IMR-90 (cell line): Measurements from ENCODE around the gene GIT1. TPM values are rescaled to one million over a fixed set of nuclear protein-coding genes. Genes with fewer than 3 reads are reported as not detected.

ENCODE experiments used
- ATAC-seq: fragments of 200-7000 bp; cut with Tn5 transposase; 2 replicates; pipeline ENCODE4 v1.9.1; 2020; ENCODE audit warnings: low read depth, mild to moderate bottlenecking, moderate library complexity
- BruUV-seq: library from RNA; stranded (reverse); fragments of 400-500 nt; replicated peaks from 2 replicates; lab custom pipeline; 2021; lab: Mats Ljungman, UMichigan
- CTCF ChIA-PET: fragments of 300-600 bp; formaldehyde crosslinking; extraction: SDS; loops from one replicate; lab custom pipeline; 2021; ENCODE audit warnings: antibody characterized with exemption; lab: Yijun Ruan, JAX
- POLR2A ChIA-PET: fragments of 300-600 bp; sonication (Branson Sonifier 250); formaldehyde crosslinking; loops from one replicate; lab custom pipeline; 2022; ENCODE audit warnings: antibody characterized with exemption; ENCODE audit not compliant: unreplicated experiment; lab: Charles Lee
- DNase-seq: peaks from one replicate; pipeline ENCODE4 v3.0.0; 2013
- H2AFZ ChIP-seq: replicated peaks from 2 replicates; pipeline ENCODE3; 2013; ENCODE audit warnings: low read length, mild to moderate bottlenecking; ENCODE audit not compliant: poor library complexity
- H2AK5ac ChIP-seq: 2 replicates; pipeline ENCODE4 v1.6.1; 2013; ENCODE audit warnings: low read depth, low read length, inconsistent platforms
- H2AK9ac ChIP-seq: replicated peaks from 2 replicates; pipeline ENCODE3; 2013; ENCODE audit warnings: mild to moderate bottlenecking, low read depth, low read length, moderate library complexity; ENCODE audit not compliant: poor library complexity
- H2BK120ac ChIP-seq: 2 replicates; pipeline ENCODE4 v1.6.1; 2013; ENCODE audit warnings: low read depth, low read length, inconsistent platforms
- H2BK15ac ChIP-seq: 3 replicates; pipeline ENCODE4 v1.6.1; 2013; ENCODE audit warnings: low read depth, low read length, inconsistent platforms
- H2BK20ac ChIP-seq: 2 replicates; pipeline ENCODE4 v1.6.1; 2013; ENCODE audit warnings: low read depth, mild to moderate bottlenecking, inconsistent platforms, low read length, moderate library complexity
- H2BK5ac ChIP-seq: 2 replicates; pipeline ENCODE4 v1.6.1; 2013; ENCODE audit warnings: mild to moderate bottlenecking, low read depth, low read length, inconsistent platforms; ENCODE audit not compliant: poor library complexity, severe bottlenecking
- H3K14ac ChIP-seq: replicated peaks from 2 replicates; pipeline ENCODE4 v1.6.1; 2013; ENCODE audit warnings: low read depth, low read length, inconsistent platforms
- H3K18ac ChIP-seq: 2 replicates; pipeline ENCODE4 v1.6.1; 2013; ENCODE audit warnings: low read depth, low read length, control low read depth
- H3K23ac ChIP-seq: 2 replicates; pipeline ENCODE4 v1.6.1; 2013; ENCODE audit warnings: low read depth, low read length, inconsistent platforms
- H3K27ac ChIP-seq: 2 replicates; pipeline ENCODE4 v1.5.1; 2013; ENCODE audit warnings: mild to moderate bottlenecking, control low read depth, low read length; ENCODE audit not compliant: insufficient read depth
- H3K27me3 ChIP-seq: 2 replicates; pipeline ENCODE4 v1.6.1; 2013; ENCODE audit warnings: low read length; ENCODE audit not compliant: control insufficient read depth, insufficient read depth
- H3K36me3 ChIP-seq: 2 replicates; pipeline ENCODE4 v1.6.1; 2013; ENCODE audit warnings: low read length, mixed read lengths; ENCODE audit not compliant: control insufficient read depth, insufficient read depth
- H3K4ac ChIP-seq: 2 replicates; pipeline ENCODE4 v1.6.1; 2013; ENCODE audit warnings: low read depth, low read length, inconsistent platforms
- H3K4me1 ChIP-seq: 2 replicates; pipeline ENCODE4 v1.6.1; 2013; ENCODE audit warnings: low read length, mixed read lengths; ENCODE audit not compliant: control insufficient read depth, insufficient read depth
- H3K4me2 ChIP-seq: 2 replicates; pipeline ENCODE4 v1.6.1; 2013; ENCODE audit warnings: low read depth, mild to moderate bottlenecking, control low read depth, low read length, moderate library complexity
- H3K4me3 ChIP-seq: 2 replicates; pipeline ENCODE4 v1.5.1; 2013; ENCODE audit warnings: low read depth, mild to moderate bottlenecking, control low read depth, low read length, moderate library complexity; ENCODE audit not compliant: insufficient read depth
- H3K56ac ChIP-seq: 2 replicates; pipeline ENCODE4 v1.6.1; 2013; ENCODE audit warnings: low read length, inconsistent platforms; ENCODE audit not compliant: insufficient read depth; ENCODE audit errors: extremely low read depth
- H3K79me1 ChIP-seq, 2 experiments: 2 replicates each; pipeline ENCODE4 v1.6.1; 2013; ENCODE audit warnings: low read length in 2 of 2, inconsistent platforms in 1 of 2, low read depth in 1 of 2
- H3K9ac ChIP-seq: 2 replicates; pipeline ENCODE4 v1.6.1; 2013; ENCODE audit warnings: low read depth, low read length, control low read depth
- H3K9me1 ChIP-seq: 2 replicates; pipeline ENCODE4 v1.6.1; 2013; ENCODE audit warnings: low read length, inconsistent platforms; ENCODE audit not compliant: insufficient read depth
- H3K9me3 ChIP-seq: 2 replicates; pipeline ENCODE4 v1.6.1; 2013; ENCODE audit warnings: low read length; ENCODE audit not compliant: control insufficient read depth, insufficient read depth
- H4K20me1 ChIP-seq: 2 replicates; pipeline ENCODE4 v1.6.1; 2013; ENCODE audit warnings: low read length, inconsistent platforms; ENCODE audit not compliant: insufficient read depth
- H4K5ac ChIP-seq: 2 replicates; pipeline ENCODE4 v1.6.1; 2013; ENCODE audit warnings: mild to moderate bottlenecking, low read depth, low read length, control low read depth
- H4K8ac ChIP-seq, 2 experiments: 2 replicates each; pipeline ENCODE4 v1.6.1; 2013; ENCODE audit warnings: low read depth in 2 of 2, low read length in 2 of 2, control low read depth in 1 of 2, inconsistent platforms in 1 of 2
- H4K91ac ChIP-seq: 2 replicates; pipeline ENCODE4 v1.6.1; 2013; ENCODE audit warnings: low read depth, low read length, inconsistent platforms; ENCODE audit not compliant: insufficient read depth
- RAD21 ChIP-seq: IDR thresholded peaks from 2 replicates; pipeline ENCODE4 v1.6.1; 2012; ENCODE audit warnings: low read length, improper control_type of control experiment
- RCOR1 ChIP-seq: IDR thresholded peaks from 2 replicates; pipeline ENCODE4 v1.6.1; 2012; ENCODE audit warnings: mild to moderate bottlenecking, low read length, improper control_type of control experiment; ENCODE audit not compliant: insufficient replicate concordance
- WGBS, 2 experiments: methylation state at CpG; one replicate each; pipeline versions ENCODE4 v1.1.5 to v1.1.7; 2013; ENCODE audit warnings: missing lambda C conversion rate in 2 of 2; ENCODE audit not compliant: insufficient read length in 1 of 2; ENCODE audit errors: extremely low coverage in 2 of 2; 5-methylcytosine and 5-hydroxymethylcytosine counted together
- dilution Hi-C: fragments of 300-500 bp; cut with HindIII; formaldehyde crosslinking; loops from one replicate; pipeline ENCODE4 v1.14.3; 2018; ENCODE audit warnings: low sequenced_read_pairs; ENCODE audit not compliant: unreplicated experiment
- in situ Hi-C: fragments of 300-500 bp; cut with MboI; formaldehyde crosslinking; loops from 3 replicates; pipeline ENCODE4 v1.14.3; 2019; ENCODE audit warnings: low sequenced_read_pairs, inconsistent platforms, mixed read lengths
- intact Hi-C: fragments of 100-400 bp; cut with micrococcal nuclease; formaldehyde crosslinking; loops from 2 replicates; pipeline ENCODE4 v1.10.0; 2022
- polyA plus RNA-seq, 3 experiments: library from polyadenylated mRNA; depleted of rRNA; stranded (reverse); fragments of >200 nt; gene quantifications; 2 replicates each; pipeline ENCODE4 v1.2.3, GENCODE V29; 2012; ENCODE audit warnings: low replicate concordance in 1 of 3
- total RNA-seq: library from RNA; depleted of rRNA; stranded (reverse); fragments of >200 nt; gene quantifications from 2 replicates; pipeline ENCODE4 v1.2.3, GENCODE V29; 2012

GIT1 gene
- total and polyA plus RNA-seq, 2 of the 4 experiments (the other 2 are of a cell fraction): 14.2 to 34.2 TPM

DNA sequence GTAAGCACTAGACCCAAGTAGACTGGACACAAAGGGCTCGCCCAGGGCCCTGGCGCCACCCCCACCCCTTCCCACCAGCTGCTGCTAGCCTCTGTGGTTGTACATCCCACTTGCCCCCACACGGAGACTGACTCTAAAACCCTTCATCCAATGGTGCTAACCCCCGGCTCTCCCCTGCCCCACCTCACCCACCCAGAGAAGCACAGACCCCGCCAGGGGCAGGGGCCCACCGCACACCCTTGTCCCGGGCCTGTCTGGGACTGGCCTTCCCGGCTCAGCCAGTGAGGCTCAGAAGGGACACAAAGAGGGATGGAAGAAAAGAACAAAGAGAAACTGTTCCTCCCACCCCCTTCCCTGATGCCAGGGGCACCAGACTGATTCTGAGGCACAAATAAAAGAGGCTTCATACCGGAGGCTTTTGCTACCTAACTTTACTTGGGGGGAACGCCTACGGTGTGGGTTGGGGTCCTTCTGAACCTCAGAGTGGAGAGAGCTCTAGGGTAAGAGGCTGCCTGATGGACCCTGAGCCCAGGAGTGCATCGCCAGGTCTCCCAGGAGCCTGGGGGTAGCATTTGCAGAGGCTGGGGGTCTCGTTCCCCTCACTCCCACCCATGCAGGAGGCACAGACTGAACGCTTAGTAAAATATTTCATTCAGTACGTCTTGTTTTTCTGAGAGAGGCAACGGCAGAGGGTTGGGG lies 25.1 kb upstream of the GIT1 start:
- CTCF ChIA-PET: no interaction called here
- H4K5ac ChIP-seq: no peak overlapping the region
- H2AFZ ChIP-seq: no peak overlapping the region
- H3K4me3 ChIP-seq: no peak overlapping the region
- H3K14ac ChIP-seq: no peak overlapping the region
- peaks cover 8% of the 10 kb centered on the region for H3K9me1 ChIP-seq
- H3K4ac ChIP-seq: no peak overlapping the region
- H3K27me3 ChIP-seq: no peaks in the 10 kb centered on the region; the same call in 1 of the 2 replicates
- H2BK15ac ChIP-seq: no peak overlapping the region
- no peak for ATAC-seq
- no peak overlapping the region for H2BK120ac ChIP-seq
- BruUV-seq: no TSS peak
- 0 out of 4 replicates have a peak, but pooled peaks cover 0 to 2% of the 10 kb centered on the region in 2 experiments for H3K79me1 ChIP-seq
- TF ChIP-seq RAD21 (no peak), RCOR1 (no peak)
- no peak overlapping the region for H3K4me2 ChIP-seq
- H2BK20ac ChIP-seq: no peak overlapping the region
- POLR2A ChIA-PET: no interaction called here
- peaks cover 6% of the 10 kb centered on the region; the same call in 1 of the 2 replicates for H4K20me1 ChIP-seq
- H3K9me3 ChIP-seq: no peaks in the 10 kb centered on the region
- in situ Hi-C loops (no loop called here), intact Hi-C loops (no loop called here), dilution Hi-C loops (no loop called here)
- DNase-seq: no peak
- H2AK9ac ChIP-seq: no peak overlapping the region
- no peak overlapping the region for H3K56ac ChIP-seq
- H2BK5ac ChIP-seq: no peak overlapping the region
- H3K4me1 ChIP-seq: no peaks in the 10 kb centered on the region
- no peak overlapping the region for H3K27ac ChIP-seq
- WGBS, 2 experiments: 100% methylated on average over 2 of the region's 16 CpGs; no CpG with 5 or more reads in 1 of the 2 experiments
- no peak overlapping the region for H4K8ac ChIP-seq
- no peak overlapping the region for H4K91ac ChIP-seq
- H2AK5ac ChIP-seq: no peak overlapping the region
- peaks cover 2% of the 10 kb centered on the region; the same call in 1 of the 2 replicates for H3K36me3 ChIP-seq
- no peak overlapping the region for H3K18ac ChIP-seq
- H3K23ac ChIP-seq: no peak overlapping the region
- H3K9ac ChIP-seq: no peak overlapping the region
